ENCODE results near the gene CCDC18.

CCDC18 gene

GRCh38 chr1:93296555-93297154, 116.1 kb downstream of the CCDC18 start:
- in situ Hi-C loops (cut with HindIII; ENCODE audit: low sequenced_read_pairs) = no loop called here
- TF ChIP-seq CTCF (IDR thresholded peaks at IDR 0.05; ENCODE audit: low read depth, low read length, missing control alignments) = no peak
- no peak overlapping the region for H3K4me3 ChIP-seq (ENCODE audit: low read depth, low read length)
- DNase-seq (ENCODE audit: low read depth) = no peak

DNA sequence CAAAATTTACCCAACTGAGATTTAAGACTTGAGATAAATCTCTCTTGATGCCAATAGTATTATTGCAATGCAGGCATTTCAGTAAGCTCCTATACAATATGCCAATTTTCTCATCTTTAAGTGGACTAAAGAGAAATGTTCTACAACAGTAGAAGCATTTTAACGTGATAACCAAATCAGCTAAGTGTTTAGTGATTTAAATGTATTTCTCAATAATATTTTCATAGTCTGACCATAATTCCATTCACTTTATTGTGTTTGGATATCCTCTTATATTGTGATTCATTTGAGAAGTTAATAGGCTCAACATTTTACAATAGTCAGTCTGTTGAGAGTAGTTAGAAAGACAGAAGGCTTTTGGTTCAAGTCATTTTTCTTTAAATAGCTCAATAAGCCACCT, 120.6 kb downstream of the CCDC18 start:
- in situ Hi-C loops (cut with HindIII; ENCODE audit: low sequenced_read_pairs) = no loop called here
- no peak overlapping the region for H3K4me3 ChIP-seq (ENCODE audit: low read depth, low read length)
- DNase-seq (ENCODE audit: low read depth) = no peak
- TF ChIP-seq CTCF (IDR thresholded peaks at IDR 0.05; ENCODE audit: low read depth, low read length, missing control alignments) = no peak

GRCh38 chr1:93302078-93302477, 121.6 kb downstream of the CCDC18 start:
- DNase-seq (ENCODE audit: low read depth) = no peak
- in situ Hi-C loops (cut with HindIII; ENCODE audit: low sequenced_read_pairs) = no loop called here
- TF ChIP-seq CTCF (IDR thresholded peaks at IDR 0.05; ENCODE audit: low read depth, low read length, missing control alignments) = no peak
- H3K4me3 ChIP-seq (ENCODE audit: low read depth, low read length) = no peak overlapping the region

DNA sequence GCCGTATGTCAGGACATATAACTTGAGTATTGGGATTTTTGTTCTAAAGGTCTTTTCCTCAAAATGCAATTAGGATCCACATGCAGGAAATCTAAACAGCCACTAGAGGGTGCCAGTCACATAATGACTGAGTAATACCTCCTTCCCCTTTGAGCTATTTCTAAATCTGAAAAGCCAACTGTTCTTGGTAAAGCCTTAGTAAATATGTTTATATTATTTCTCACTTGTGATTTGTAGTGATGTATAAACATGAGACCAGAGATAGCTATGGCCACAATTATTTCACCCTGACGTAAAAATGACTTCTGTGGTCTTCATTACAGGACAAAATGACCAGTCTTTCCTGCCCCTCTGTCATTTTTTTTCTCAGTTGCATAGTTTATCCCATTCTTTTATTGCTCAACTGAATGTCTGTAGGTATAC, 124.2 kb downstream of the CCDC18 start:
- in situ Hi-C loops (cut with HindIII; ENCODE audit: low sequenced_read_pairs) = no loop called here
- TF ChIP-seq CTCF (IDR thresholded peaks at IDR 0.05; ENCODE audit: low read depth, low read length, missing control alignments) = peak; percentile 82
- peak; percentile 60 for DNase-seq (ENCODE audit: low read depth)
- H3K4me3 ChIP-seq (ENCODE audit: low read depth, low read length) = no peak overlapping the region

DNA sequence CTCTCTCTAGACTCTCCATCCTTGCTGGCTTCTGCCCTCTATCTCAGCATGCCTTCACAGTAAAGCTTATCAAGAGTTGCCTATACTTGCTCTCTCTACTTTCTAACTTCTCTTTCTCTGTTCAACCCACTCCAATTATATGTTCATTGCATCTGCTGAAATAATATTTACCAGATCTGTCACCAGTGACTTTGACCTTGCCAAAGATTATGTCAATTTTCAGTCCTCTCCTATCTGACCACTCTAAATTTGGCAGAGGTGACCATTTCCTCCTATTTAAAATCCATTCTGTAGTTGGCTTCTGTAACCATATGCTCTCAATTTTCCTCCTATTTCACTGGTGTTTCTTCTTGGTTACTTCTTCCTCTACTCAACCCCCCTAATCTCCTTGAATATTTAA, 126.4 kb downstream of the CCDC18 start:
- H3K4me3 ChIP-seq (ENCODE audit: low read depth, low read length) = no peak overlapping the region
- no peak for DNase-seq (ENCODE audit: low read depth)
- no peak for TF ChIP-seq CTCF (IDR thresholded peaks at IDR 0.05; ENCODE audit: low read depth, low read length, missing control alignments)
- in situ Hi-C loops (cut with HindIII; ENCODE audit: low sequenced_read_pairs) = no loop called here

- TF ChIP-seq CTCF (IDR thresholded peaks at IDR 0.05; ENCODE audit: low read depth, low read length, missing control alignments) = no peak
- DNase-seq (ENCODE audit: low read depth) = no peak
- H3K4me3 ChIP-seq (ENCODE audit: low read depth, low read length) = no peak overlapping the region
- in situ Hi-C loops (cut with HindIII; ENCODE audit: low sequenced_read_pairs) = no loop called here
Measured at GRCh38 chr1:93313026-93313425, 132.5 kb downstream of the CCDC18 start.
